ENCODE results near the gene SLFN13.

DNA sequence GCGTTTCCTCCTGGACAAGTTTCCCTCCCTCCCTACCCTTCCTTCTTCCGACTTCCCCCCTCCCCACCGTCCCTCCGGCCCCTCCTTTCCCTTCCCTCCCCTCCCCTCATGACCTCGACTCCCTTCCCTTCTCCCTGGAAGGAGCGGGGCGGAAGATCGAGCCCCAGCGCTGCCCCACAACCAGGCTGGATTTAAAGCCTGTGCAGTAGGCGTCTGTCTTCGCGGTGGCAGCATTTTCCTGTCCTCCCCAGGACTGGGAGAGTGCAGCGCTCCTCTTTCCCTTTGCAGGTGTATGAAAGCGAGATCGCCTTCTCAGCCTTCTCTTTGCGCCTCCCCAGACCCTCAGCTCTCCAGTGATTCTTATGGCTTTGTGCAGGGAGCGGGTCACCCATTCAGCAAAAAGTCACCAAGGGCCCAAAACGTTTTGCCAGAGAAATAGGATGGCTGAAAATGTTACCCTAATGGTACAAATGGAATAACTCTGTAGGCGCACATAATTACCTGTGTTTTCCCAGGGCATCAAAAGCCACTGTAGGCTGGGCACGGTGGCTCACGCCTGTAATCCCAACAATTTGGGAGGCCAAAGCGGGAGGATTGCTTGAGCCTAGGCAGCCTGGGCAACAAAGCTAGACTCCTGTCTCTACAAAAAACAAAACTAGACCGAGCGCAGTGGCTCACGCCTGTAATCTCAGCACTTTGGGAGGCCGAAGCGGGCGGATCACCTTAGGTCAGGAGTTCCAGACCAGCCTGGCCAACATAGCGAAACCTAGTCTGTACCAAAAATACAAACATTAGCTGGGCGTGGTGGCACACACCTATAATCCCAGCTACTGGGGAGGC lies 48.1 kb upstream of the SLFN13 start:
- TF ChIP-seq, protein P1, sequence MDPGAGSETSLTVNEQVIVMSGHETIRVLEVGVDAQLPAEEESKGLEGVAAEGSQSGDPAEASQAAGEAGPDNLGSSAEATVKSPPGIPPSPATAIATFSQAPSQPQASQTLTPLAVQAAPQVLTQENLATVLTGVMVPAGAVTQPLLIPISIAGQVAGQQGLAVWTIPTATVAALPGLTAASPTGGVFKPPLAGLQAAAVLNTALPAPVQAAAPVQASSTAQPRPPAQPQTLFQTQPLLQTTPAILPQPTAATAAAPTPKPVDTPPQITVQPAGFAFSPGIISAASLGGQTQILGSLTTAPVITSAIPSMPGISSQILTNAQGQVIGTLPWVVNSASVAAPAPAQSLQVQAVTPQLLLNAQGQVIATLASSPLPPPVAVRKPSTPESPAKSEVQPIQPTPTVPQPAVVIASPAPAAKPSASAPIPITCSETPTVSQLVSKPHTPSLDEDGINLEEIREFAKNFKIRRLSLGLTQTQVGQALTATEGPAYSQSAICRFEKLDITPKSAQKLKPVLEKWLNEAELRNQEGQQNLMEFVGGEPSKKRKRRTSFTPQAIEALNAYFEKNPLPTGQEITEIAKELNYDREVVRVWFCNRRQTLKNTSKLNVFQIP (CRISPR knock-in tag; IDR thresholded peaks at IDR 0.05; ENCODE audit: borderline replicate concordance, low read depth), result no peak
- TF ChIP-seq ZNF70 (CRISPR knock-in tag; IDR thresholded peaks at IDR 0.05), result no peak
- no peak for TF ChIP-seq ISL1 (CRISPR knock-in tag; IDR thresholded peaks at IDR 0.05)
- TF ChIP-seq ZFP3 (CRISPR knock-in tag; IDR thresholded peaks at IDR 0.05), result no peak
- no peak for TF ChIP-seq RARB (CRISPR knock-in tag; IDR thresholded peaks at IDR 0.05)
- TF ChIP-seq PPARA (CRISPR knock-in tag; IDR thresholded peaks at IDR 0.05; ENCODE audit: borderline replicate concordance), result no peak
- TF ChIP-seq ZC3H10 (CRISPR knock-in tag; IDR thresholded peaks at IDR 0.05), result no peak
